H1 (cell line): ENCODE data around the gene PCNX4. TPM values are rescaled to one million over a fixed set of nuclear protein-coding genes. Genes with fewer than 3 reads are reported as not detected.

ENCODE experiments used
- CTCF ChIA-PET: fragments of 300-600 bp; sonication (Branson Sonifier 250); formaldehyde crosslinking; loops from one replicate; lab custom pipeline; 2021; ENCODE audit not compliant: partially characterized antibody; lab: Charles Lee
- POLR2A ChIA-PET: fragments of 300-600 bp; sonication (Branson Sonifier 250); formaldehyde crosslinking; loops from one replicate; lab custom pipeline; 2021; ENCODE audit warnings: inconsistent platforms; ENCODE audit not compliant: partially characterized antibody; lab: Charles Lee
- DNase-seq, 2 experiments: peaks; one replicate each; pipeline versions ENCODE4 v3.0.0 to v3.0.0-alpha.2; 2010 to 2022; ENCODE audit warnings: low spot score in 2 of 2, low read depth in 1 of 2, mixed read lengths in 1 of 2
- FAIRE-seq: peaks from 2 replicates; lab custom pipeline; 2011; peaks lifted over from hg19 to GRCh38; lab: Jason Lieb, UNC
- H2AFZ ChIP-seq: 2 replicates; pipeline ENCODE4 v1.8.1; 2012; ENCODE audit warnings: low read length, inconsistent platforms
- H2AK5ac ChIP-seq: 2 replicates; pipeline ENCODE4 v1.6.1; 2013; ENCODE audit warnings: low read depth, low read length
- H2BK120ac ChIP-seq: replicated peaks from 2 replicates; pipeline ENCODE3; 2013; ENCODE audit warnings: low read depth, low read length, inconsistent platforms
- H2BK12ac ChIP-seq: 2 replicates; pipeline ENCODE4 v1.6.1; 2013; ENCODE audit warnings: low read depth, low read length
- H2BK15ac ChIP-seq: 2 replicates; pipeline ENCODE4 v1.6.1; 2013; ENCODE audit warnings: low read length
- H2BK20ac ChIP-seq: 2 replicates; pipeline ENCODE4 v1.6.1; 2013; ENCODE audit warnings: low read length
- H2BK5ac ChIP-seq: 2 replicates; pipeline ENCODE4 v1.6.1; 2013; ENCODE audit warnings: low read depth, low read length
- H3K14ac ChIP-seq: 2 replicates; pipeline ENCODE4 v1.6.1; 2013; ENCODE audit warnings: inconsistent platforms; ENCODE audit not compliant: insufficient read length
- H3K18ac ChIP-seq: 2 replicates; pipeline ENCODE4 v1.6.1; 2013; ENCODE audit warnings: low read length; ENCODE audit errors: extremely low read depth
- H3K23ac ChIP-seq: 2 replicates; pipeline ENCODE4 v1.6.1; 2013; ENCODE audit warnings: inconsistent platforms; ENCODE audit not compliant: insufficient read length
- H3K23me2 ChIP-seq: 2 replicates; pipeline ENCODE4 v1.6.1; 2013; ENCODE audit warnings: low read depth, low read length
- H3K27ac ChIP-seq: 2 replicates; pipeline ENCODE4 v1.6.1; 2011; ENCODE audit warnings: low read depth, low read length, inconsistent platforms
- H3K27me3 ChIP-seq, 4 experiments: replicated peaks in 1 of 4; 1 replicate in 1 of 4; 2 replicates in 3 of 4; pipeline versions ENCODE4 v1.6.1 to v1.8.1; 2011 to 2013; ENCODE audit warnings: low read length in 3 of 4, mild to moderate bottlenecking in 3 of 4, inconsistent platforms in 2 of 4, mixed read lengths in 2 of 4, moderate library complexity in 1 of 4; ENCODE audit not compliant: control insufficient read depth in 3 of 4, insufficient read depth in 3 of 4; ENCODE audit errors: extremely low read depth in 1 of 4
- H3K36me3 ChIP-seq, 4 experiments: 2 replicates each; pipeline versions ENCODE4 v1.6.1 to v1.8.1; 2011 to 2013; ENCODE audit warnings: mild to moderate bottlenecking in 4 of 4, low read length in 3 of 4, moderate library complexity in 2 of 4, control low read depth in 1 of 4, inconsistent platforms in 1 of 4; ENCODE audit not compliant: insufficient read depth in 4 of 4, control insufficient read depth in 2 of 4
- H3K4ac ChIP-seq: replicated peaks from 2 replicates; pipeline ENCODE3; 2013; ENCODE audit warnings: low read length, low read depth, mixed read lengths, inconsistent platforms; ENCODE audit not compliant: insufficient read length
- H3K4me1 ChIP-seq, 4 experiments: replicated peaks in 1 of 4; 1 replicate in 1 of 4; 2 replicates in 3 of 4; pipeline versions ENCODE4 v1.6.1 to v1.8.1; 2011 to 2013; ENCODE audit warnings: low read length in 3 of 4, inconsistent platforms in 2 of 4, mixed read lengths in 1 of 4; ENCODE audit not compliant: insufficient read depth in 4 of 4, control insufficient read depth in 3 of 4
- H3K4me2 ChIP-seq, 2 experiments: 2 replicates each; pipeline versions ENCODE4 v1.6.1 to v1.8.1; 2011 to 2013; ENCODE audit warnings: low read depth in 2 of 2, low read length in 2 of 2, control low read depth in 1 of 2, inconsistent platforms in 1 of 2, mild to moderate bottlenecking in 1 of 2; ENCODE audit not compliant: insufficient read depth in 1 of 2
- H3K4me3 ChIP-seq, 4 experiments: fragments of 200-600, 300-600 bp in 1 of 4; sonication (generic), shearing (Covaris generic), sonication (Bioruptor Twin) in 1 of 4; 2 replicates each; pipeline versions ENCODE4 v1.5.1 to v1.8.1; 2011 to 2016; ENCODE audit warnings: low read length in 4 of 4, low read depth in 3 of 4, control low read depth in 2 of 4, inconsistent platforms in 2 of 4, mild to moderate bottlenecking in 2 of 4, mixed read lengths in 1 of 4, moderate library complexity in 1 of 4; ENCODE audit not compliant: insufficient read depth in 2 of 4; ENCODE audit errors: extremely low read depth in 1 of 4
- H3K56ac ChIP-seq: replicated peaks from 2 replicates; pipeline ENCODE3; 2013; ENCODE audit warnings: low read depth, mild to moderate bottlenecking, mixed read lengths, low read length, inconsistent platforms; ENCODE audit not compliant: insufficient read length
- H3K79me1 ChIP-seq: 2 replicates; pipeline ENCODE4 v1.6.1; 2013; ENCODE audit warnings: low read depth, low read length, control low read depth
- H3K79me2 ChIP-seq, 2 experiments: 2 replicates each; pipeline versions ENCODE4 v1.6.1 to v1.8.1; 2012 to 2013; ENCODE audit warnings: low read length in 2 of 2, mild to moderate bottlenecking in 2 of 2, inconsistent platforms in 1 of 2; ENCODE audit not compliant: insufficient read depth in 2 of 2, control insufficient read depth in 1 of 2
- H3K9ac ChIP-seq, 4 experiments: replicated peaks in 1 of 4; 1 replicate in 1 of 4; 2 replicates in 3 of 4; pipeline versions ENCODE4 v1.6.1 to v1.8.1; 2011 to 2013; ENCODE audit warnings: low read depth in 3 of 4, low read length in 3 of 4, control low read depth in 2 of 4, mild to moderate bottlenecking in 2 of 4, moderate library complexity in 2 of 4, inconsistent platforms in 1 of 4; ENCODE audit errors: extremely low read depth in 1 of 4
- H3K9me3 ChIP-seq, 2 experiments: 2 replicates each; pipeline versions ENCODE4 v1.6.1 to v1.8.1; 2012 to 2013; ENCODE audit warnings: mild to moderate bottlenecking in 2 of 2, moderate library complexity in 2 of 2, control low read depth in 1 of 2, inconsistent platforms in 1 of 2, low read depth in 1 of 2, low read length in 1 of 2, mixed read lengths in 1 of 2; ENCODE audit not compliant: insufficient read depth in 2 of 2
- H4K20me1 ChIP-seq, 2 experiments: replicated peaks in 1 of 2; 2 replicates each; pipeline versions ENCODE3 to v1.8.1; 2011 to 2013; ENCODE audit warnings: inconsistent platforms in 2 of 2, low read length in 2 of 2, mild to moderate bottlenecking in 1 of 2; ENCODE audit not compliant: insufficient read depth in 2 of 2, control insufficient read depth in 1 of 2
- H4K5ac ChIP-seq: 2 replicates; pipeline ENCODE4 v1.6.1; 2013; ENCODE audit warnings: low read length, low read depth, mixed read lengths, inconsistent platforms; ENCODE audit not compliant: insufficient read length
- H4K8ac ChIP-seq: 2 replicates; pipeline ENCODE4 v1.8.0; 2013; ENCODE audit warnings: mild to moderate bottlenecking, moderate library complexity, low read length, inconsistent platforms; ENCODE audit not compliant: insufficient read depth; ENCODE audit errors: extremely low read depth
- H4K91ac ChIP-seq: replicated peaks from 2 replicates; pipeline ENCODE3; 2013; ENCODE audit warnings: low read length, mixed read lengths, inconsistent platforms; ENCODE audit not compliant: insufficient read length
- BACH1 ChIP-seq: IDR thresholded peaks from 2 replicates; pipeline ENCODE4 v1.6.1; 2012; ENCODE audit warnings: low read length, improper control_type of control experiment
- CBX5 ChIP-seq: fragments of 300-800, 300-1000 bp; sonication (generic); IDR thresholded peaks from 2 replicates; pipeline ENCODE4 v1.7.1; 2016; ENCODE audit warnings: antibody characterized with exemption, low read length, low read depth
- CBX8 ChIP-seq: fragments of 300-800, 300-1000 bp; sonication (generic); IDR thresholded peaks from 2 replicates; pipeline ENCODE4 v1.7.1; 2016; ENCODE audit warnings: low read depth, low read length, borderline replicate concordance
- CTBP2 ChIP-seq: IDR thresholded peaks from 2 replicates; pipeline ENCODE4 v1.7.0; 2011; ENCODE audit warnings: borderline replicate concordance, mild to moderate bottlenecking, moderate library complexity, mixed read lengths, low read length; ENCODE audit not compliant: insufficient read depth, insufficient read length
- EZH2 ChIP-seq: fragments of 200-600 bp; sonication (generic); IDR thresholded peaks from 2 replicates; pipeline ENCODE4 v1.7.1; 2012; ENCODE audit warnings: low read depth, mild to moderate bottlenecking, moderate library complexity, low read length, inconsistent platforms; ENCODE audit not compliant: severe bottlenecking
- HDAC2 ChIP-seq, 2 experiments: fragments of 300-600 bp in 1 of 2; sonication (generic) in 1 of 2; IDR thresholded peaks; 2 replicates each; pipeline ENCODE4 v1.6.1; 2011 to 2012; ENCODE audit warnings: low read depth in 2 of 2, low read length in 2 of 2, mild to moderate bottlenecking in 2 of 2, moderate library complexity in 2 of 2, borderline replicate concordance in 1 of 2, inconsistent platforms in 1 of 2
- POLR2AphosphoS5 ChIP-seq: IDR thresholded peaks from 2 replicates; pipeline ENCODE4 v1.6.1; 2011; ENCODE audit warnings: low read depth, low read length
- RAD21 ChIP-seq, 2 experiments: IDR thresholded peaks in 1 of 2; conservative IDR thresholded peaks in 1 of 2; 2 replicates each; pipeline ENCODE4 v1.6.1; 2011; ENCODE audit warnings: low read depth in 2 of 2, low read length in 2 of 2, improper control_type of control experiment in 1 of 2, inconsistent platforms in 1 of 2, mild to moderate bottlenecking in 1 of 2, moderate library complexity in 1 of 2
- SRF ChIP-seq: IDR thresholded peaks from 2 replicates; pipeline ENCODE4 v1.6.1; 2011; ENCODE audit warnings: mild to moderate bottlenecking, low read depth, low read length, moderate library complexity
- ZNF274 ChIP-seq: IDR thresholded peaks from 2 replicates; pipeline ENCODE4 v1.7.0; 2012; ENCODE audit warnings: low read length, borderline replicate concordance; ENCODE audit errors: extremely low read depth
- WGBS, 2 experiments: shearing (Covaris generic) in 1 of 2; methylation state at CpG; one replicate each; pipeline versions ENCODE4 v1.1.6 to v1.1.7; 2013 to 2015; ENCODE audit warnings: low lambda C conversion rate in 2 of 2, mixed read lengths in 2 of 2, inconsistent platforms in 1 of 2, low coverage in 1 of 2, missing lambda C conversion rate in 1 of 2; ENCODE audit not compliant: insufficient replicate concordance in 2 of 2, insufficient coverage in 1 of 2, insufficient read length in 1 of 2; ENCODE audit errors: extremely low coverage in 1 of 2, missing lambda C conversion rate in 1 of 2; 5-methylcytosine and 5-hydroxymethylcytosine counted together
- polyA plus RNA-seq, 7 experiments: library from polyadenylated mRNA; depleted of rRNA in 3 of 7; stranded (reverse) in 5 of 7; unstranded in 2 of 7; fragments of >200 nt in 5 of 7; fragments of 200-250 nt in 2 of 7; gene quantifications; 1 replicate in 5 of 7; 2 replicates in 1 of 7; 4 replicates in 1 of 7; pipeline versions ENCODE4 v1.2.1 to v1.2.3, GENCODE V29; 2011 to 2013; ENCODE audit warnings: missing spikeins in 2 of 7, mixed read lengths in 2 of 7
- total RNA-seq: library from RNA; stranded (reverse); fragmentation: NEBNext Ultra II Directional; extraction: Animal tissue kit (Norgen Biotek cat#: 25700); gene quantifications from 2 replicates; pipeline ENCODE4 v1.2.1, GENCODE V29; 2021

PCNX4 gene
- total and polyA plus RNA-seq, 2 of the 8 experiments (the other 6 are each of a cell fraction or from before 2014, with no cell fraction given) = 28.4 to 35.5 TPM

DNA sequence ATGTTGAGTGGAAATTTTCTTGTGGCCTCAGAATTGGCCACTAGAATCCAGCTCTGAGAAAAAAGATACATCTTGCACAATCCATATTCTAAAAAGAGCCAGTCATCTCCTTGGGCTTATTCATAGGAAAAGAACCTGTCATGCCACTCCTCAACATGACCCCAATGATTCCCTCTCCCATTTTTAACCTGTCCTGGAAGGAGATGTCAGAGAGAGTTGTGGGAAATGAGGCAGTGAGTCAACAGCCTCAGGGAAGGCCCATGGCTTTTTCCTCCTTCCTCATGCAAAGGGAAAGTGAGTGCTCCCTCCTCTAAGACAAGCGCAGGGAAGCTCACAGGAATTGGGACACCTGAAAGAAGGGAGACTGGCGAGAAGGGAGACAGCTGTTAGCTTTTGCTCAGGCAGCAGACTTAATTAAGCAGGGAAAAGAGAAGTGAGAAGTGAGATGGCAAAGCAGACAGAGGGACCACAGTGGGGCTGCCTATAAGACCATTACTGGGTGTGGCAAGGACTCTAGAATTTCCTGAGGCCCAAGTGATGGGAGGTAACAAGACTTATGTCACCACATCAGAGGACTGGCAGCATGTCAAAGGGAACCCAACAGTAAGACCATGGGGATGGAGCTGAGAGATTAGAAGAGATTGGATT lies 83.7 kb downstream of the PCNX4 start:
- no peak overlapping the region for H4K91ac ChIP-seq
- H4K20me1 ChIP-seq = no peaks in the 10 kb centered on the region
- no peak overlapping the region for H2BK5ac ChIP-seq
- no peak overlapping the region for H3K56ac ChIP-seq
- no peak overlapping the region for H3K4me3 ChIP-seq
- H3K23me2 ChIP-seq = no peaks in the 10 kb centered on the region
- H3K23ac ChIP-seq = no peak overlapping the region
- H3K4me2 ChIP-seq = no peak overlapping the region
- H2BK20ac ChIP-seq = no peak overlapping the region
- TF ChIP-seq HDAC2 (IDR thresholded peaks at IDR 0.05; ENCODE audit: borderline replicate concordance in 1 of 2, low read depth in 2 of 2, low read length in 2 of 2) = no peak
- TF ChIP-seq EZH2 = no peak
- TF ChIP-seq POLR2AphosphoS5 = no peak
- TF ChIP-seq SRF = no peak
- TF ChIP-seq CTBP2 = no peak
- no peak for TF ChIP-seq RAD21 (IDR thresholded peaks at IDR 0.05 in 1 of 2, conservative IDR thresholded peaks at IDR 0.05 in 1 of 2; ENCODE audit: low read depth in 2 of 2, low read length in 2 of 2)
- TF ChIP-seq BACH1 = no peak
- TF ChIP-seq CBX8 = no peak
- TF ChIP-seq ZNF274 = no peak
- TF ChIP-seq CBX5 = no peak
- H3K27ac ChIP-seq = no peak overlapping the region
- no peak overlapping the region for H2BK12ac ChIP-seq
- H3K9me3 ChIP-seq = peaks cover 0 to 9% of the 10 kb centered on the region in 2 experiments; a peak in 1 of 4 replicates
- no peak overlapping the region for H3K4ac ChIP-seq
- H2AK5ac ChIP-seq = no peak overlapping the region
- H3K9ac ChIP-seq = no peak overlapping the region
- H3K27me3 ChIP-seq = no peaks in the 10 kb centered on the region
- H3K79me1 ChIP-seq = no peaks in the 10 kb centered on the region
- H3K14ac ChIP-seq = no peak overlapping the region
- no peak overlapping the region for H2BK120ac ChIP-seq
- no peaks in the 10 kb centered on the region for H3K4me1 ChIP-seq
- H3K18ac ChIP-seq = no peak overlapping the region
- WGBS, 2 experiments = 86% methylated on average over 2 of the region's 2 CpGs; no CpG with 5 or more reads in 1 of the 2 experiments
- H3K36me3 ChIP-seq = no peaks in the 10 kb centered on the region
- CTCF ChIA-PET = interaction anchor here (0.9 to 2.8 kb wide), 3 partner anchors 8 to 91 kb away, joined by 3 to 8 read pairs (median 6); no protein-coding TSS in a partner anchor
- H2AFZ ChIP-seq = no peak overlapping the region
- no peaks in the 10 kb centered on the region for H3K79me2 ChIP-seq
- FAIRE-seq = no peak
- no peak for DNase-seq
- POLR2A ChIA-PET = no interaction called here
- no peak overlapping the region for H2BK15ac ChIP-seq
- no peak overlapping the region for H4K5ac ChIP-seq
- H4K8ac ChIP-seq = no peak overlapping the region
